ENCODE data around the gene LTO1. TPM values are rescaled to one million over a fixed set of nuclear protein-coding genes. Genes with fewer than 3 reads are reported as not detected.
A peak's percentile ranks its signal among the peaks of the same experiment; 100 is the strongest.
"Not testable (repeated sequence)": the region's sequence is repeated elsewhere in the genome, so short reads cannot be mapped to it uniquely, and the experiment has no call there.

The LTO1 gene
- total RNA-seq, 1 experiment from 2014 or later: 24.6 TPM

- DNase-seq: peak; percentile 18
- H3K4me3 ChIP-seq: peak within 1 kb of the TSS; percentile 15
- no peaks in the 10 kb centered on the region for H3K36me3 ChIP-seq
- H3K9me3 ChIP-seq: no peaks in the 10 kb centered on the region
- H3K27me3 ChIP-seq: peaks cover 9% of the 10 kb centered on the region
Observed at GRCh38 chr11:69703768-69704507, 28.8 kb upstream of the LTO1 start, which contains the start of gene FGF19. FGF19 (minus strand) TSS chr11:69704022; CDS start chr11:69703876, 146 bp downstream.

DNA sequence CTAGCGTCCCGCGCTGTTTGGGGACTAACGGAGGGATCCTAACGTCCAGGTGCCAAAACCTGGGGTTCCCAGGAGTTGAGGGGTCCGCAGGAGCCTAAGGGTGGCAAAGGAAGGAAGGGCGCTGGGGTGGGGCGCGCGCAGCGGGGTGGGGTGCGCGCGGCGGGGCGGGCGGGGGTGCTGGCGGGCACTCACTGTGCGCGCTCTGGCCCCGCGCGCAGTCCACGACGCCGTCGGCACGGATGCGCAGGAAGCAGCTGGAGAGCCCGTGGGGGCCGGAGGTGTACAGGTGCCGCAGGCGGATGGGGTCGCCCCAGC lies 28.3 kb upstream of the LTO1 start:
- Histone ChIP-seq H3K4me3 (no peak overlapping the region), H3K27me3 (peaks cover 9% of the 10 kb centered on the region), H3K9me3 (no peaks in the 10 kb centered on the region), H3K36me3 (no peaks in the 10 kb centered on the region)
- DNase-seq: no peak

- no peak overlapping the region for H3K4me3 ChIP-seq
- DNase-seq: no peak
- H3K27me3 ChIP-seq: peaks cover 9% of the 10 kb centered on the region
- H3K36me3 ChIP-seq: no peaks in the 10 kb centered on the region
- no peaks in the 10 kb centered on the region for H3K9me3 ChIP-seq
Observed at GRCh38 chr11:69702769-69703452, 27.8 kb upstream of the LTO1 start.

DNA sequence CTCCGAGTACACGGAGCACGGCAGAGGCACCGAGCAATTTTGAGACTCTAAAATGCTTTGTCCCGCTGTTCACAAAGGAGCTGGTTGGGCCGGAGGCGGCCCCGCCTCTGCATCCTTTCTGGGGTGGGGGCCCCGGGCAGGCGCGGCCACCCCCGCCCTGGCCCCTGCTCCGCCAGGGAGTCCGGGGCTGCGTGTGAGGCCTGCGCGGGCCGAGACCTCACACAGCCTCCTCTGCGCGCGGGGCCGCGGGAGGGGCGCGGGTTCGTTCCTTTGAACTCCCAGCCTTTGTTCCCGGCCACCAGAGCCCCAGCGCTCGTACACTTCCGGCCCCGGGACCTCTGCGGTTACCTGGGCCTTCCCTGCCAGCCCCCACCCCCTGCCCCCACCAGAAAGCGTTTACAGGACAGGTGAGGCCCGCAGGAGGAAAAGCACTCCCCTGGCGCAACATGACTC lies 27.1 kb upstream of the LTO1 start:
- Histone ChIP-seq H3K4me3 (no peak overlapping the region), H3K9me3 (no peaks in the 10 kb centered on the region), H3K27me3 (peaks cover 9% of the 10 kb centered on the region), H3K36me3 (no peaks in the 10 kb centered on the region)
- DNase-seq: no peak

- Histone ChIP-seq H3K27me3 (peaks cover 9% of the 10 kb centered on the region; the same call in 1 of the 2 replicates), H3K9me3 (no peaks in the 10 kb centered on the region), H3K4me3 (no peak overlapping the region), H3K36me3 (no peaks in the 10 kb centered on the region)
- peak; percentile 32 for DNase-seq
Observed at GRCh38 chr11:69700278-69701140, 25.4 kb upstream of the LTO1 start.

GRCh38 chr11:69699213-69699612 lies 24.1 kb upstream of the LTO1 start:
- peaks cover 1% of the 10 kb centered on the region; the same call in 1 of the 2 replicates for H3K27me3 ChIP-seq
- DNase-seq: no peak

GRCh38 chr11:69698362-69698761 lies 23.2 kb upstream of the LTO1 start:
- Histone ChIP-seq H3K4me3 (no peak overlapping the region), H3K36me3 (no peaks in the 10 kb centered on the region), H3K9me3 (no peaks in the 10 kb centered on the region), H3K27me3 (no peaks in the 10 kb centered on the region)
- DNase-seq: no peak

More at GRCh38 chr11:69699213-69699612, 24.1 kb upstream of the LTO1 start:
- Histone ChIP-seq H3K4me3 (no peak overlapping the region), H3K36me3 (no peaks in the 10 kb centered on the region), H3K9me3 (no peaks in the 10 kb centered on the region)

DNA sequence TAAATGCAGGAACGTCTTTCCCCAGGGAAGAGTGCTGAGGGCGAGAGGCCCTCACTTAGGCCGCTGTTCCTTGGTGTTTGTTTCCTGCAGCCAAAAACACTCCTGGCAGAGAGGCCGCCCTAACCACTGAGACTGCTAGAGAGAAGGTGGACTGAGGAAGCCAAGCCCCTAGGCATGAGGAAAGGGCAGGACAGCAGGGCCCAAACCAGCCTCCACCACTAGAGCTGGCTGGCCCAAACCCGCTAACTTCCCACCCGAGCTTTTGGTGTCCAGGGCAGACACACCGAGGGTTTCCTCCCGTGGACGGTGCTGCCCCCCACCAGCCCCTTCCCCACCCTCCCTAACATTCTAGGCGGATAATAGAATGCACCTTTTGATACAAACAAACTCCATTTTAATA lies 22.7 kb upstream of the LTO1 start:
- no peak for DNase-seq
- no peaks in the 10 kb centered on the region for H3K36me3 ChIP-seq

GRCh38 chr11:69697469-69697843 lies 22.3 kb upstream of the LTO1 start:
- Histone ChIP-seq H3K9me3 (no peaks in the 10 kb centered on the region; the same call in 1 of the 2 replicates), H3K36me3 (no peaks in the 10 kb centered on the region), H3K27me3 (no peaks in the 10 kb centered on the region), H3K4me3 (no peak overlapping the region)
- DNase-seq: no peak

More for the DNA sequence above, 22.7 kb upstream of the LTO1 start:
- no peak overlapping the region for H3K4me3 ChIP-seq
- no peaks in the 10 kb centered on the region for H3K27me3 ChIP-seq
- H3K9me3 ChIP-seq: no peaks in the 10 kb centered on the region; the same call in 1 of the 2 replicates

GRCh38 chr11:69696749-69697468 lies 21.8 kb upstream of the LTO1 start:
- Histone ChIP-seq H3K36me3 (no peaks in the 10 kb centered on the region), H3K4me3 (no peak overlapping the region), H3K27me3 (no peaks in the 10 kb centered on the region), H3K9me3 (no peaks in the 10 kb centered on the region; the same call in 1 of the 2 replicates)
- DNase-seq: no peak

GRCh38 chr11:69695995-69696394 lies 20.8 kb upstream of the LTO1 start:
- not testable (repeated sequence) for H3K27me3 ChIP-seq, DNase-seq, H3K36me3 ChIP-seq, H3K9me3 ChIP-seq, H3K4me3 ChIP-seq

GRCh38 chr11:69695581-69695980 lies 20.4 kb upstream of the LTO1 start:
- Histone ChIP-seq H3K9me3 (no peaks in the 10 kb centered on the region; the same call in 1 of the 2 replicates), H3K4me3 (no peak overlapping the region), H3K27me3 (no peaks in the 10 kb centered on the region), H3K36me3 (no peaks in the 10 kb centered on the region)
- DNase-seq: no peak

DNA sequence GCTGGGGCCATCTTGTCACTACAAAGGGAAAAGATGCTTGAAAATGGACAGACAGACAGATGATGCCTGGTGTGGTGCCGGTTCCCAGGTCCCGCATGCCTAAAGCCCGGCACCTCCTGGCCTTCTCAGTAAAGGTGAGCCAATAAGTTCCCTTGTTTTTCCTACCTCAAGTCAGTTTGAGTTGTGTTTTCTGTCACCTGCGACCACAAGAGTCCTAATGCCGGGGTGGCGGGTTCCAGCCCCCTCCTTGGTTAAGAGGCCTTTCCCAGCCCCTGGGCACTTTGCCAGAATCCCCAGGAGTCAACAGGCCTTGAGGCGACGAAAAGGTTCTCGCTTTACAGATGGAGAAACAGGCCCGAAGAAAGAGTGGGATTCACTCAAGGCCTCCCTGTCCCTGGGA lies 19.6 kb upstream of the LTO1 start:
- no peak for DNase-seq
- Histone ChIP-seq H3K27me3 (no peaks in the 10 kb centered on the region), H3K9me3 (no peaks in the 10 kb centered on the region; the same call in 1 of the 2 replicates), H3K4me3 (no peak overlapping the region), H3K36me3 (no peaks in the 10 kb centered on the region)

GRCh38 chr11:69692422-69692821 lies 17.3 kb upstream of the LTO1 start:
- no peaks in the 10 kb centered on the region for H3K27me3 ChIP-seq
- H3K36me3 ChIP-seq: no peaks in the 10 kb centered on the region
- H3K9me3 ChIP-seq: no peaks in the 10 kb centered on the region; the same call in 1 of the 2 replicates
- no peak for DNase-seq
- no peak overlapping the region for H3K4me3 ChIP-seq

- DNase-seq: no peak
- H3K27me3 ChIP-seq: no peaks in the 10 kb centered on the region
Observed at GRCh38 chr11:69691463-69691862, 16.3 kb upstream of the LTO1 start.

More at GRCh38 chr11:69691463-69691862, 16.3 kb upstream of the LTO1 start:
- H3K4me3 ChIP-seq: no peak overlapping the region
- no peaks in the 10 kb centered on the region for H3K36me3 ChIP-seq
- no peaks in the 10 kb centered on the region; the same call in 1 of the 2 replicates for H3K9me3 ChIP-seq
